Stimulated activated CD8-positive, alpha-beta memory T cell treated with anti-CD3 and anti-CD28 coated beads, Interleukin-7, amount 100 ng/mL, for 1 hour (primary cell): Measurements from ENCODE around the gene SPATA17.
"Not testable (repeated sequence)": the region's sequence is repeated elsewhere in the genome, so short reads cannot be mapped to it uniquely, and the experiment has no call there.

Source experiments
- DNase-seq, 2 donors: peaks; one replicate each; pipeline ENCODE4 v3.0.0-alpha.2; 2020; ENCODE audit warnings: low read depth in 2 of 2

SPATA17 gene

GRCh38 chr1:217674028-217674729, 43.0 kb downstream of the SPATA17 start:
- DNase-seq = no peak

GRCh38 chr1:217681806-217682205, 50.7 kb downstream of the SPATA17 start:
- DNase-seq = no peak

GRCh38 chr1:217687511-217687910, 56.4 kb downstream of the SPATA17 start:
- DNase-seq = no peak

GRCh38 chr1:217696140-217696539, 65.0 kb downstream of the SPATA17 start:
- not testable (repeated sequence) for DNase-seq

DNA sequence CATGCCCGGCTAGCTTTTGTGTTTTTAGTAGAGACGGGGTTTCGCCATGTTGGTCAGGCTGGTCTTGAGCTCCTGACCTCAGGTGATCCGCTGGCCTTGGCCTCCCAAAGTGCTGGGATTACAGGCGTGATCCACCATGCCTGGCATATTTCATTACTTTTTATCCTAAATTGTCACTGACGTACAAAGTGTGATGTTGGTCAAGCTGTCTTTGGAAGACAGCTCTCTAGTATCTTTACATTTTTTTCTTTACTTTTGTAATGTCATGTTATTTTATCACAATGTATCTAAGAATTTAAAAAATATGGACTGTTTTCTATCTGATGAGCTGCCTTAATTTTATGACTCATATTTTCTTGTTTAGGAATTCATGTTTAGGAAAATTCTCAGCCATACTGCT, 72.2 kb downstream of the SPATA17 start:
- DNase-seq = no peak

DNA sequence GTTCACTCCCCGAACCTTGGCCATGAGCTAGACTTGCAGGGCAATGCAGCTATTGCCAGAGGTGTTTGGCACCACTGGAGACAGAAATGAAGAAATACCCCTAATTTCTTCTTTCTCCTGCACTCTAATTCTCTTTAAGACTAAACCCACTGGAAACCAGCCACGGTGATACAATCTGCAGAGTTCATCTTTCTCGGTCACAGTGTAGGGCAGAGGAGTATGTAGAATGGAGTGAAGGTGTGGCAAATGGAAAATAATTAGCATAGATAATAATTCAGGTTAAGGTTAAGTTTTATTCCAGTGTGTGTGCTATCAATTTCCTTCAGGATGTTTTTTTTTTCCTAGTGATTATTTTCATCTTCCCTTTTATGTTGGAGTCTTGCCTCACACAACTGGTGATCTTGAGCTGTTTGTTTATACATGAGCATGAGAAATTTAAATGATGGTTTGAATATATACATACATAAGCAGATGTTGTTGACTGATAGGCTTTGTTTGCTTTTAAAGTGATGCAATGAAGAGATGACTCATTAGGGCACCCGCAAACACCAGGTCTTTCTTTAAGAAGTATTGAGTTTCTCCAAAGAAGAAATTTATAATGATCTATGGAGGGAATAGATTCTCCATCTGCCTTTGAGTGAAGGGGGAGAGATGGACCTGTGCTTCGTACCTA, 81.9 kb downstream of the SPATA17 start:
- no peak for DNase-seq

DNA sequence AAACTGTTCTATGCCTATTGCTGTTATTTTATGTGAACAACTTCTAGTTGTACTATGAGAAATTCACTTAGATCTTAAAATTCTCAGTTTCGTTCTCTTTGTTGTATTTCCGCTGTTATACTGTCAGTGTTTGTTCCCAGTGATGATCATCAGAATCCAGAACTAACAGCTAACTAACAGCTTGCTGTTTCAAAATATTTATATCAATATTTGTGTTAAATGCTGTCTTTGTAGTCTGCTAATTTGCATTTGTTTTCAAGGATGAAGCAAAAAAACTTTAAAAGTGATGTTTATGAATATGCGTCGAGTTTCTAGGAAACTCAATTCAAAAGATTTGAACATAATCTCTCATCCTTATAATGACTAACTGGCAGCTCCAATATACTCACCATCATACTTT, 84.5 kb downstream of the SPATA17 start:
- no peak for DNase-seq

DNA sequence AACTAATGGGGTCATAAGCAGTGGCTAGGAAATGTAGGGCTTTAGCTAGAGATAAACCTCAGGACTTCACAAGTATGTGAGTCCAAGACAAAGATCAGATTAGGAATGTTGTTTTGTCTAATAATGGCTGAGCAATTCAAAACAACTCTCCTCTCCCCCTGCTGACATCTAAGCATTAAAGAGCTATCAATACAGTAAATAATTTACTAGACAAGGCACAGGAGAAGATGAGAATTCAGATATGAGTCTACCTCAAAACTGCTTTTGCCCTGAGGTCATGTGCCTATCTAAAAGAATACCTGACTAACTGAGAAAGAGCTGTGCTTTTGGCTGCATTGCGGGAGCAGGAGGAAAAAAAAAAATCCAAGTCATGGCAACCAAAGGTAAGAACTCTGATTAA, 86.8 kb downstream of the SPATA17 start:
- no peak for DNase-seq

- DNase-seq = no peak
Observed at GRCh38 chr1:217718873-217719272, 87.7 kb downstream of the SPATA17 start.

DNA sequence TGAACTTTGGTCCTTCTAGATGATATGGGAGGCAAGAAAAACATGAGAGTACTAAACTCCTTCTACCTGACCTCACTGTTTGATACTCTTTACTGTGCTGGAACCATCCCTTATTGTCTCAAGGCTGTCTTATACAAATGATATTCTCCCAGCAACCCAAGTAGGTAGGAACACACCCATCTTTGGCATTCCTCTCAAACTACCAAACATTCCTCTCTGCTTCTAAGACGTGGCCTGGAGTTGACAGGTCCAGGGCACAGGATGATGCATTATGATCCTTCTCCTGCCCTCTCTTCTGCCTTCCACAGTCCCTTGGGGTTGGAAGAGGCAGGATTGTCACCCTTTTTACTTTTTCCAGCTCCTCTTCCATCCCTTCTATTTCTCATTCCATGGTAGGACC, 90.5 kb downstream of the SPATA17 start:
- no peak for DNase-seq

- DNase-seq = no peak
Observed at GRCh38 chr1:217734973-217735372, 103.8 kb downstream of the SPATA17 start.

- DNase-seq = no peak
Observed at GRCh38 chr1:217747156-217747769, 116.1 kb downstream of the SPATA17 start.

DNA sequence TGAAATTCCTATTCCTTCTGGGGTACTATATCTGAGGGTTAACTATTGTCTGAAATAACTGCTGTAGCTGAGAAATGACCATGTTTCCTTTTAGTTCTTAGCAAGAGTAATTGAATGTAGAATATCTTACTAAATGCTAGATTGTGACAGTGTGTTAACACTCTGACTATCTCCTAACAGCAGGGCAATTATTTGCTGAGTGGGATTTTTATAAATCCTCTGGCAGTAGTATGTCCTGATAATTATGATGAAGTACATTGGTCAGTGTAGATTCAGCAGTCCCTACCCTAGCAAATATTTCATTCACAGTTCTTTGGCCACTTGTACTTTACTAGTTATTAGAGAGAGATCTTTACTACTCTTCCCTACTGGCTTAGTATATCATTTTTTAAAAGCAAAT, 138.6 kb downstream of the SPATA17 start:
- no peak for DNase-seq

GRCh38 chr1:217770918-217771317, 139.8 kb downstream of the SPATA17 start:
- DNase-seq = no peak

DNA sequence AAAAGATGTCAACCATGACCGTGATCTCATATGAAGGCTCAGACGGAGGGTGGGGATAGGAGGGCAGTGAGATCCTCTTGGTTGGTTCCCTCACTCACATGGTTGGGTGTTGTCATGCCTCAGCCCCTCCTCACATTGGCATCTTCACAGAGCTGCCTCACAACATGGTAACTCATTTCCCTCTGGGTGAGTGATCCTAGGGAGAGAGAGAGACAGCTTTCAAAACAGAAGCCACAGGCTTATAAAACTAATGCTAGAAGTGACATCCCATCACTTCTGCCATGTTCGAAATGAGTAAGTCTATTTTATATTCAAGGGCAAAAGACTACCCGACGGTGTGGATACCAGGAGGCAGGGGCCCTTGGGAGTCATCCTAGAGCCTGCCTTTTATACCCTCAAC, 145.5 kb downstream of the SPATA17 start:
- no peak for DNase-seq

DNA sequence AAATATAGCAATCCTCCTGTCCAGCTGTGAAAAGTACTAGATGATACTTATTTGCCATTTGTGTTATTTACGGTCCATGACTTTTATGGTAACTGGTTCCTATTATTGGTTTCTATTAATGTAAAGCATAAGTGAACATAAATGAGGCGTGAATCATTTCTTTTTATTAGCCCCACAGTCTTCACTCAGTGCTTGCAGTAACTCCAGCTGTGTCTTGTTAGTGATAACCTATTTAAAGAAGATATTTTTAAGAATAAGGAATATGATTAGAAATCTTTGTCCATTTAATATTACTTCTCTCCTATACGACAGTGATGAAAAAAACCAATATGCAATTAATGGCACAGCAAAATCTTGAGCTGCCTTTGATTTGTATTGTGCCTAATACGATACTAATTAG, 149.9 kb downstream of the SPATA17 start:
- no peak for DNase-seq

DNA sequence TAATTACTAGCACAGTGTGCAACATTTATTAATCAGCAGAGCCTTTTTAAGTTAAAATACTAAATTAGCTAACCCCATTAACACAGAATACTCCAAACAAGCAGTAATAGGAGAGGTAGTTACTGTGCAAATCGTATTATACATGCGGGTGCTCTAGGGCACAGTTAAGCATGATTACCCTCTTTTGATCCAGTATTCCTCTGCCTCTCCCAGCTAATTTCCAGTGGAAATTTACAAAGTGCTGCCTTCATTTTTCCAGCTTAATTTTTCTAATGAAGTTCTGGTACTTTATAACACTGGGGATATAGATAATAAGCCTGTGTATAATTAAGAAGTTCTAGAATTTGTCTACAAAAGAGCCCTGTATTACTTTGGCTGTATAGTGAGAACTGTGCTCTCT, 159.9 kb downstream of the SPATA17 start:
- DNase-seq = no peak

DNA sequence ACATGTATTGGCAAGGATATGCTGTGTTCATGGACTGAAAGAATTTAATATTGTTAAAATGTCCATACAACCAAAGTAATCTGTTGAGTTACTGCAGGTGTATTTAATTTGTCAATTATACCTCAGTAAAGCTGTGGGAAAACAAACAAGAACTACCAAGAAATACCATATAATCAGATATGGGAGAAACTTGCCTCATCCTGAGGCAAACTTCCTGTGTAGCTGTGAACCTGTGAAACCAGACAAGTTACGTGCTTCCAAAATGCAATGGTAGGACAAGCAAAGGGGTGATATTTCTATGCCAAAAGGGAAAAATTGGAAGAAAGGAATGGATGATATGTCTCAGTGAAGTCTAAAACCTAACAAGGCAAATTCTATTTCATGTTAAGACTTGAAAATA, 174.6 kb downstream of the SPATA17 start:
- DNase-seq = no peak

DNA sequence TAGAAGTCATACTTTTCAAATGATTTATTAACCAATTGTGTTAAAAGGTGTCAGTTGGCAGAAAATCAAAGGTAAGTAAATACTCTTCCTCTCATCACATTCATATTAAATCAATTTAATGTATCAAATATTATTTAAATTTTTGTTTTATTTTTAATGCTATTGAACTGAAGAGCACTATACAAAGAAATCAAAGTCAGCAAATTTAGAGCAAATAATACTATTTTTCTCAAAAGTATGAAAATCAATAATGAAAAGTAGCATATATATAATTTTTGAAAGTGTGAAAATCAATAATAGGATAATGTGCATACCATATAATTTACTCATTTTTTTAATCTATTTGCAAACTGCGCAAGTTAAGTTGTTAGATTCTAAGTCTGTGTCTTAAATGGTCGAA, 181.0 kb downstream of the SPATA17 start:
- no peak for DNase-seq

- DNase-seq = no peak
Observed at GRCh38 chr1:217813031-217813430, 181.9 kb downstream of the SPATA17 start.

GRCh38 chr1:217837691-217838090, 206.5 kb downstream of the SPATA17 start:
- no peak for DNase-seq

DNA sequence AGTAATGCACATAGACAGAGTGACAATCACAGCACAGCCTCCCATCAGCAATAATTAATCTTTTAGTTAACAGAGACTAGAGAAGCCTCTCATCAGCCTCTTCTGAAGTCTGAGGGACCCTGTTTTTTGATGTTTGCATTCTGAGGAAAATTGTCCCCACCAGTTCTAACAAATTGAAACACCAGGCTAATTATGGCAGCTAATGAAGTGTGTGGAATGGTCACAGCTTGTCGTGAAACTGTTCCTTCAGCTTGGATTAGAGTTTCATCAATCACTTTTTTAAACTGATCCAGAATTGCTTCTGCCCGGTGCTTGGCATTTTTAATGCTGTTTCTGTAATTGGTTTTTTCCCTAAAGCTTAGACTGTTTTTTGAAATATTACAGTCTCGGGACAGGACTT, 208.0 kb downstream of the SPATA17 start:
- DNase-seq = no peak

DNA sequence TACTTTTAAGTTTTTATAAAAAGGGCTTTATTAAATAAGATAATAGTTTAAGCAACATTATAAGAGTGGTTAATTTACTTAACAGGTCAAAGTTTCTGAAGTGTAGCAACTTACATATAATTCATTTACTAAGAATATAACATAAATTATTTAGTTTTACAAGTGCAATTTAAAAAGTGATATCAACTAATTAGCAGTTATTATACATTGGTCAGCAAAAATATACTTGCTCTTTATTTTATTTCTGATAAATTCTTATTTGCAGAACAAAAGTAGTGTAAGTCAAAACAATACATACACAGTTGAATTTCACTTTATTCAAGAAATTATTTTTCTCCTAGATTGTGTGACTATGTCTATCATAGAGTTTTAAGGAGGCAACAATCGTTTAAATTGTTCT, 215.6 kb downstream of the SPATA17 start:
- DNase-seq = no peak
